Chondrocyte (in vitro differentiated cells): ENCODE results near the gene GADD45G. TPM values are rescaled to one million over a fixed set of nuclear protein-coding genes. Genes with fewer than 3 reads are reported as not detected.

Source experiments
- DNase-seq: peaks from one replicate; pipeline ENCODE4 v3.0.0; 2021; ENCODE audit warnings: mixed read lengths, low spot score
- H3K27ac Mint-ChIP-seq: one replicate; pipeline ENCODE4 v1.8.0; 2021; ENCODE audit warnings: mild to moderate bottlenecking, moderate library complexity, mixed read lengths; ENCODE audit not compliant: unreplicated experiment
- H3K27me3 Mint-ChIP-seq: 2 replicates; pipeline ENCODE4 v1.8.0; 2021; ENCODE audit warnings: low read depth, mixed read lengths
- H3K36me3 Mint-ChIP-seq: 2 replicates; pipeline ENCODE4 v1.8.0; 2021; ENCODE audit warnings: low read depth, mixed read lengths
- H3K4me1 Mint-ChIP-seq: 2 replicates; pipeline ENCODE4 v1.8.0; 2021; ENCODE audit warnings: low read depth, mild to moderate bottlenecking, mixed read lengths
- H3K4me3 Mint-ChIP-seq: one replicate; pipeline ENCODE4 v1.8.0; 2021; ENCODE audit warnings: mild to moderate bottlenecking, moderate library complexity, mixed read lengths; ENCODE audit not compliant: unreplicated experiment
- H3K9me3 Mint-ChIP-seq: 2 replicates; pipeline ENCODE4 v1.8.0; 2021; ENCODE audit warnings: low read depth, mixed read lengths
- total RNA-seq: library from RNA; stranded (reverse); gene quantifications from 3 replicates; pipeline ENCODE4 v1.2.1, GENCODE V29; 2021
- TF ChIP-seq, protein P1 (sequence below): fragments of 200-600 bp; sonication (generic); IDR thresholded peaks from 2 replicates; pipeline ENCODE4 v1.5.0; 2021; ENCODE audit warnings: antibody characterized with exemption, mild to moderate bottlenecking, moderate library complexity

The GADD45G gene
- total RNA-seq, 1 donor from 2014 or later: 4.6 TPM

DNA sequence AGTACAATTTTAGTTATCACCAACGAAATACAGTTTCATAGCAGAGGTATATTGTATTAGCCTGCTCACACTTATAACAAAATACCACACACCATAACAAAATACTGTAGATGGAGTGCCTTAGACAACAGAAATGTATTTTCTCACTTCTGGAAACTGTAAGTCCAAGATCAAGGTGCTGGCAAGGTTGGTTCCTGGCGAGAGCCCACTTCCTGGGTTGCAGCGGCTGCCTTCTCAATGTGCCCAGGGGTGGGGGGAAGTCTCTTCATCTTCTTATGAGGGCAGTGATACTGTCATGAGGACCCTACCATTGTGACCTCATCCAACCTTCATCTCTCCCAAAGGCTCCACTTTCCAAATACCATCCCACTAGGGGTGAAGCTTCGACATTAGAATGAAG is 30.5 kb upstream of the GADD45G start:
- peaks cover 4% of the 10 kb centered on the region for H3K9me3 Mint-ChIP-seq

DNA sequence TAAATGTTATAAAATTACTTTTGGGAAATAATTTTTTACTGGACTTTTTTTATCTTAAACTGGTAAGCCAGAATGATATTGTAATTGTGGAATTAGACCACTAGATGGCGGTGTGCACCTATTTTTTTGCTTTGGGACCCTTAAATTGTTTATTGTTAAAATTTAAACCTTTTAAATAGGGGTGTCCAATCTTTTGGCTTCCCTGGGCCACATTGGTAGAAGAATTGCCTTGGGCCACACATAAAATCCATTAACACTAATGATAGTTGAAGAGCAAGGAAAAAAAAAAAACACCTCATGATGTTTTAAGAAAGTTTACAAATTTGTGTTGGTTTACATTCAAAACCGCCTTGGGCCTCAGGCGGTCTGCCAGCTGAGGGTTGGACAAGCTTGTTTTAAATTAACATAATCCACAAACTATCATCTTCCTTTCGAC is 28.4 kb upstream of the GADD45G start:
- Mint-ChIP-seq H3K27ac (no peak overlapping the region), H3K4me1 (no peaks in the 10 kb centered on the region), H3K4me3 (no peak overlapping the region), H3K36me3 (peaks cover 3% of the 10 kb centered on the region), H3K27me3 (peaks cover 75% of the 10 kb centered on the region), H3K9me3 (peaks cover 4% of the 10 kb centered on the region)
- no peak for DNase-seq
- TF ChIP-seq, protein P1, sequence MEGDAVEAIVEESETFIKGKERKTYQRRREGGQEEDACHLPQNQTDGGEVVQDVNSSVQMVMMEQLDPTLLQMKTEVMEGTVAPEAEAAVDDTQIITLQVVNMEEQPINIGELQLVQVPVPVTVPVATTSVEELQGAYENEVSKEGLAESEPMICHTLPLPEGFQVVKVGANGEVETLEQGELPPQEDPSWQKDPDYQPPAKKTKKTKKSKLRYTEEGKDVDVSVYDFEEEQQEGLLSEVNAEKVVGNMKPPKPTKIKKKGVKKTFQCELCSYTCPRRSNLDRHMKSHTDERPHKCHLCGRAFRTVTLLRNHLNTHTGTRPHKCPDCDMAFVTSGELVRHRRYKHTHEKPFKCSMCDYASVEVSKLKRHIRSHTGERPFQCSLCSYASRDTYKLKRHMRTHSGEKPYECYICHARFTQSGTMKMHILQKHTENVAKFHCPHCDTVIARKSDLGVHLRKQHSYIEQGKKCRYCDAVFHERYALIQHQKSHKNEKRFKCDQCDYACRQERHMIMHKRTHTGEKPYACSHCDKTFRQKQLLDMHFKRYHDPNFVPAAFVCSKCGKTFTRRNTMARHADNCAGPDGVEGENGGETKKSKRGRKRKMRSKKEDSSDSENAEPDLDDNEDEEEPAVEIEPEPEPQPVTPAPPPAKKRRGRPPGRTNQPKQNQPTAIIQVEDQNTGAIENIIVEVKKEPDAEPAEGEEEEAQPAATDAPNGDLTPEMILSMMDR: peak; percentile 94

More for the DNA sequence above, 30.5 kb upstream of the GADD45G start:
- TF ChIP-seq, protein P1: no peak
- Mint-ChIP-seq H3K4me3 (no peak overlapping the region), H3K27ac (no peak overlapping the region), H3K4me1 (no peaks in the 10 kb centered on the region), H3K27me3 (peaks cover 68% of the 10 kb centered on the region), H3K36me3 (peaks cover 3% of the 10 kb centered on the region)
- DNase-seq: no peak

DNA sequence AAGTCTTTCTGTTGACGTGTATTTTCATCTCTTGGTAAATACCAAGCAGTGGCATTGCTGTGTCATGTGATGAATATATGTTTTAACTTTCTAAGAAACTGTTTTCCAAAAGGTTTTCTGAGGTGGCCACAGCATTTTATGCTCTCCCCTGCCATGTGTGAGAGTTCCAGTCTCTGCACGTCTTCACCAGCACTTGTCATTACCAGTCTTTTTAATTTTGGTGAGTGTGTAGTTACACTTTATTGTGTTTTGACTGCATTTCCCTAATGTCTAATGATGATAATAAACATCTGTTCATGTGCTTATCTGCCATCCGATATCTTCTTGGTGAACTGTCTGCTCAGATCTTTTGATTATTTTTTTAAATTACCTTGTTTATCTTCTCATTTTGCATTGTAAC is 27.4 kb upstream of the GADD45G start:
- no peak for DNase-seq
- peaks cover 4% of the 10 kb centered on the region for H3K9me3 Mint-ChIP-seq
- peaks cover 72% of the 10 kb centered on the region for H3K27me3 Mint-ChIP-seq
- H3K36me3 Mint-ChIP-seq: peaks cover 2% of the 10 kb centered on the region
- H3K4me3 Mint-ChIP-seq: no peak overlapping the region
- no peak overlapping the region for H3K27ac Mint-ChIP-seq
- TF ChIP-seq, protein P1: no peak
- no peaks in the 10 kb centered on the region for H3K4me1 Mint-ChIP-seq

DNA sequence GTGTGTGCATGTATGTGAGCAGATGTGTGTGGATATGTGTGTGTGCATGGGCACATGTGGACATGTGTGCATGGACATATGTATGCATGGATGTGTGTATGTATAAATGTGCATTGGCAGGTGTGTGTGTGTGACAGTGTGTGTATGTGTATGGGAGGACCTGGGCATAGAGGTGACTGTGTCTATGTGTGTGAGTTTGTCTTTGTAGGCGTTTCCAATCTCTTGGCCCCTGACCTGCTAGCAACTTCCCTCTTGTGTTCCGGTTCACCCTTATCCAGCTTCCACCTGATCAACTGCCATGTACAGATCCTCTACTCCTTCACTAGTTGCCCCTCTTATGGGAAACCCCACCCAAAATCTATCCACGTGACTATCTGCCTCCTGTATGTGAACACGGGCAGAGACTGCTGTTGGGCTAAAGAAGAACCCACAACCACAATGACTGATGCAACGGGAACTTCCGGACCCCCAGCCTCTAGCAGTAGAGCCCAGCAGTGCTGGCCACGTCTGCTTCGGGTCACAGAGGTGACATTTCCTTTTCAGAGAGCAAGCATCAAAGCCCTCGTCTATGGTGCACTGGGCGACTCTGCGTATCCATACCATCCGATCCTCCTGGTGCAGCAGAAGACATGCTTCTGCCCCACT is 24.9 kb upstream of the GADD45G start:
- Mint-ChIP-seq H3K4me1 (no peaks in the 10 kb centered on the region), H3K27me3 (peaks cover 67% of the 10 kb centered on the region), H3K4me3 (no peak overlapping the region), H3K27ac (no peak overlapping the region), H3K36me3 (peaks cover 11% of the 10 kb centered on the region), H3K9me3 (peaks cover 14% of the 10 kb centered on the region)
- DNase-seq: no peak
- TF ChIP-seq, protein P1: no peak

DNA sequence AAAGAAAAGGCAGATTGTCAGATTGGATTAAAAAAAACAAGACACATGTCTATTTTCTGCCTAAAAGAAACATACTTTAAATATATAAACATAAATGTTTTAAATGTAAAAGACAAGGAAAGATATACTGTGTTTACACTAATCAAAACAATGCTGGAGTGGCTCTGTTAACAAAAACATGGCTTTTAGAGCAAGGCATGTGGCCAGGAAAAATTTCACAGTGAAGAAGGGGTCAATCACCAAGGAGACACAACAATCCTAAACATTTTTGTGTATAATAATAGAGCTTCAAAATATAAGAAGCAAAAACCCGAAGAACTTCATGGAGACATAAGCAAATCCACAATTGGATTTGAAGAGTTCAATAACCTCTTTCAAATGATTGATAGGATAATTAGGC is 18.5 kb upstream of the GADD45G start:
- Mint-ChIP-seq H3K36me3 (peaks cover 9% of the 10 kb centered on the region), H3K4me3 (no peak overlapping the region), H3K27me3 (peaks cover 45% of the 10 kb centered on the region), H3K9me3 (peaks cover 10% of the 10 kb centered on the region), H3K27ac (no peak overlapping the region), H3K4me1 (peaks cover 4% of the 10 kb centered on the region)
- TF ChIP-seq, protein P1: no peak
- DNase-seq: no peak
